HG03457 (cell line): ENCODE data around the gene SLC35F5.
"Not testable (repeated sequence)": the region's sequence is repeated elsewhere in the genome, so short reads cannot be mapped to it uniquely, and the experiment has no call there.

Experiments
- ATAC-seq: cut with Tn5 transposase; IDR thresholded peaks from one replicate; pipeline ENCODE4 v1.9.1; 2021; ENCODE audit warnings: moderate number of reproducible peaks; ENCODE audit not compliant: unreplicated experiment

The SLC35F5 gene

GRCh38 chr2:113698892-113699447 lies 57.5 kb downstream of the SLC35F5 start:
- peak; percentile 59 for ATAC-seq

GRCh38 chr2:113698251-113698650 lies 58.2 kb downstream of the SLC35F5 start:
- ATAC-seq, result not testable (repeated sequence)

DNA sequence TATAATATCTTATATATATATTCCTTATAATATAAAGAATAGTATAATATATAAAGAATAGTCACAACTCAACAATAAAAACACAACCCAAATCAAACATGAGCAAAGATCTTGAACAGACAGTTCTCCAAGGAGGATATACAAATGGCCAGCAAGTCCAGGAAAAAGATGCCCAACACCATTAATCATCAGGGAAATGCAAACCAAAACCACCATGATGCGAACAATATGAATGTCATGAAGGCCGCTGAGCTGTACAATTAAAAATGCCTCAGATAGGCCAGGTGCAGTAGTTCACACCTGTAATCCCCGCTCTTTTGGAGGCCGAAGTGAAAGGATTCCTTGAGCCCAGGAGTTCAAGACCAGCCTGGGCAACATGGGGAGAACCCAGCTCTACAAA lies 58.9 kb downstream of the SLC35F5 start:
- no peak for ATAC-seq

DNA sequence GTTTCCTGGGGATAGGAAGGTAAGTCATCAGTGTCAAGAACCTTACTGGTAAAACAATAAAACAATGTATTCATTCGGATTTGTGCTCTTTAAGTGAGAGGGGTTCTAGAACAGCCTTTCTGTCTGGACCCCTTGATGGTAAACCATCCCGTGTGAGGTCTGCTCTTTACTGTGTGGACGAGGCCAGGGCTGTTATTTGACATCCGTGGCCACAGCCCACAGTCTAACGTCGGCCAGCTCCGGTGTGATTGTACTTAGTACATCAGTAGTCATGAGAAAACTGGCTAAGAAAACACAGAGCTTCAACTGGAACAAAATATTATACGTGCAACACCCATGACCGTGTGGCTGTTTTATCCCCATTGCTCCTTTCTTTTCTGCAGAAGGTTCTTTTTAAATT lies 62.0 kb downstream of the SLC35F5 start:
- no peak for ATAC-seq

DNA sequence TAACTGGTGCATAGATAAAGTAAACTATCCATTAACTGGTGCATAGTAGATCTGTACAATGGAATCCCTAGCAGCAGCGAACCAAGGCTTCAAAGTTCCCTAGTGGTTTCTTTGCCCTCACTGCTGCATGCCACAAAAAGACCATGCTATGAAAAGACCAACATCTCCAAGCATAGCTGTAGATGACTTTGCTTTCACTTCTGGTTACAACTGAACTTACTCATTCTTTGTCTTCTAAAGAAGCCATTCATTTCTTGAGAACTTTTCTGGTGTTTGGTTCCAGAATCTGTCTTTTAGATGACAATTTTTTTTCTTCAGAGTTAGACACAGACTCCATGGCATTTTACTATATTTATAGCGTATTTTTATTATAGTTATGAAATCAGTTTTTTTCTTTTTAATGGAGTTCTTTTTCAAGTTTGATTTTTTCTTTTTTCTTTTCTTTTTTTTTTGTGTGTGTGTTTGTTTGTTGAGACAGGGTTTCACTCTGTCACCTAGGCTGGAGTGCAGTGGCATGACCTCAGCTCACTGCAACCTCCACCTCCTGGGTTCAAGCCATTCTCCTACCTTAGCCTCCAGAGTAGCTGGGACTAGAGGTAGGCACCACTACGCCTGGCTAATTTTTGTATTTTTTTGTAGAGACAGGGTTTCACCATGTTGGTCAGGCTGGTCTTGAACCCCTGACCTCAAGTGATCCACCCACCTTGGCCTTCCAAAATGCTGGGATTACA lies 63.6 kb downstream of the SLC35F5 start:
- ATAC-seq, result peak; percentile 70

DNA sequence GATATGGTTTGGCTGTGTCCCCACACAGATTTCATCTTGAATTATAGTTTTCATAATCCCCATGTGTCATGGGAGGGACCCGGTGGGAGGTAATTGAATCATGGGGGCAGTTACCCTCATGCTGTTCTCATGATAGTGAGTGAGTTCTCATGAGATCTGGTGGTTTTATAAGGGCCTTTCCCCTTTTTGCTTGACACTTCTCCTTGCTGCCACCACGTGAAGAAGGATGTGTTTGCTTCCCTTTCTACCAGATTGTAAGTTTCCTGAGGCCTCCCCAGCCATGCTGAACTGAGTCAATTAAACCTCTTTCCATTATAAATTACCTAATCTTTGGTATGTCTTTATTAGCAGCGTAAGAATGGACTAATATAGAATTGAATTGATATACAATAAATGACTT lies 65.6 kb downstream of the SLC35F5 start:
- ATAC-seq, result not testable (repeated sequence)

GRCh38 chr2:113686537-113686936 lies 69.9 kb downstream of the SLC35F5 start:
- no peak for ATAC-seq

DNA sequence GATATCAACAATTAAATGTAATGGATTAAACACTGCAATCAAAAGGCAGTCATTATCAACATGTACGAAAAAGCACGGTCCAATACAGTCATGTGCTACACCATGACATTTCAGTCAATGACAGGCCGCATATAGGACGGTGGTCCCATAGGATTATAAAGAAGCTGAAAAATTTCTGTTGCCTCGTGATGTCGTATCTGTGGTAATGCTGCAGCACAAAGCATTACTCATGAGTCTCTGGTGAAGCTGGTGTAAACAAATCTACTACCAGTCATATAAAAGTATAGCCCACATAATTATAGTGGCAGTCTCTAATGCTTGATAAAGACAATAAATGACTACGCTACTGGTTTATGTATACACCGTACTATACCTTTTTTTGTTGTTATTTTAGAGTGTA lies 71.0 kb downstream of the SLC35F5 start:
- ATAC-seq, result no peak

DNA sequence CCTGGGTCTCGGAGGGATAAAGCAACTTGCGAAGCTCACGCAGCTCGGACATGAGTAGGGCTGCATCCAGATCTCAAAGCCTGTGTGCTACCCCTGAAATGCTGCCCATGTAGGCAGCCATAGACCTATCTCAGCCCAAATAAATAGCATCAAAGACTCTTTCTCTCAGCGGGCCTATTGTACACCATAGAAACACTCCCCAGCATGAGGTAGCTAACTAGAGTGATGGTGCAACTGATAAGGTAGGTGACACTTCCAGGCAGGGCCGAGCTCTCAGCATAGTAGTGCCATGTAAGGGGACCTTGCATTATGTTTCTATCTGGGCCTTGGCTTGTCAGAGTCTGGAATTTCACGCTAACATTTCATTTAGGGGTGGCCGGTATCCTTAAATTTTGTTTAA lies 77.0 kb downstream of the SLC35F5 start:
- ATAC-seq, result no peak

- no peak for ATAC-seq
Observed at GRCh38 chr2:113677330-113677729, 79.1 kb downstream of the SLC35F5 start.

GRCh38 chr2:113676623-113677266 lies 79.7 kb downstream of the SLC35F5 start:
- ATAC-seq, result no peak

- ATAC-seq, result no peak
Observed at GRCh38 chr2:113675875-113676274, 80.6 kb downstream of the SLC35F5 start.

GRCh38 chr2:113672326-113672932 lies 84.0 kb downstream of the SLC35F5 start:
- ATAC-seq, result no peak

GRCh38 chr2:113669013-113669412 lies 87.4 kb downstream of the SLC35F5 start:
- not testable (repeated sequence) for ATAC-seq

- not testable (repeated sequence) for ATAC-seq
Observed at GRCh38 chr2:113664761-113665533, 91.5 kb downstream of the SLC35F5 start.

- not testable (repeated sequence) for ATAC-seq
Observed at GRCh38 chr2:113663285-113664060, 93.0 kb downstream of the SLC35F5 start.
